WI38 (cell line): Measurements from ENCODE around the gene ELMO1.

Source experiments
- H3K4me3 ChIP-seq: 2 replicates; pipeline ENCODE4 v1.5.1; 2011; ENCODE audit warnings: low read depth, mild to moderate bottlenecking, control low read depth, low read length
- TF ChIP-seq, protein P1 (sequence below): IDR thresholded peaks from 2 replicates; pipeline ENCODE4 v1.5.1; 2012; ENCODE audit warnings: low read depth, mild to moderate bottlenecking, control low read depth, low read length

The ELMO1 gene

DNA sequence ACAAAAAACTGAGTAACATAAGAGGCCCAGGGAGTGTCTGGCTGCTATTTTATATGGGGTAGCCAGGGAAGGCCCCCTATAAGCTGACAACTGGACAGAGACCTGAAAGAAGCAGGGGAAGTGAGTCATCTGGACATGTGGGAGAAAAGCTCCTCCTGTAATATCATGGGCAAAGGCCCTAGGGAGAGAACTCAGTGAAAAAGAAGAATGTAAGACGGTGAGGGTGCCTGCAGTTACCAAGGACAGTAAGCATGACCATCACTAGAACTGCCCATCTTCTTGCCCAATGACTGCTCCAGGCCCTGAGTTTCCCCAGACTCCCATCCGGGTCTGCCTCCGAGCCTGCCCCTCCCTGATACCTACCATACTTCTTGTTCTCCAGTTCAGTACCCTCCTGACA is 2.3 kb downstream of the ELMO1 start:
- H3K4me3 ChIP-seq: no peak overlapping the region
- TF ChIP-seq, protein P1, sequence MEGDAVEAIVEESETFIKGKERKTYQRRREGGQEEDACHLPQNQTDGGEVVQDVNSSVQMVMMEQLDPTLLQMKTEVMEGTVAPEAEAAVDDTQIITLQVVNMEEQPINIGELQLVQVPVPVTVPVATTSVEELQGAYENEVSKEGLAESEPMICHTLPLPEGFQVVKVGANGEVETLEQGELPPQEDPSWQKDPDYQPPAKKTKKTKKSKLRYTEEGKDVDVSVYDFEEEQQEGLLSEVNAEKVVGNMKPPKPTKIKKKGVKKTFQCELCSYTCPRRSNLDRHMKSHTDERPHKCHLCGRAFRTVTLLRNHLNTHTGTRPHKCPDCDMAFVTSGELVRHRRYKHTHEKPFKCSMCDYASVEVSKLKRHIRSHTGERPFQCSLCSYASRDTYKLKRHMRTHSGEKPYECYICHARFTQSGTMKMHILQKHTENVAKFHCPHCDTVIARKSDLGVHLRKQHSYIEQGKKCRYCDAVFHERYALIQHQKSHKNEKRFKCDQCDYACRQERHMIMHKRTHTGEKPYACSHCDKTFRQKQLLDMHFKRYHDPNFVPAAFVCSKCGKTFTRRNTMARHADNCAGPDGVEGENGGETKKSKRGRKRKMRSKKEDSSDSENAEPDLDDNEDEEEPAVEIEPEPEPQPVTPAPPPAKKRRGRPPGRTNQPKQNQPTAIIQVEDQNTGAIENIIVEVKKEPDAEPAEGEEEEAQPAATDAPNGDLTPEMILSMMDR: no peak

DNA sequence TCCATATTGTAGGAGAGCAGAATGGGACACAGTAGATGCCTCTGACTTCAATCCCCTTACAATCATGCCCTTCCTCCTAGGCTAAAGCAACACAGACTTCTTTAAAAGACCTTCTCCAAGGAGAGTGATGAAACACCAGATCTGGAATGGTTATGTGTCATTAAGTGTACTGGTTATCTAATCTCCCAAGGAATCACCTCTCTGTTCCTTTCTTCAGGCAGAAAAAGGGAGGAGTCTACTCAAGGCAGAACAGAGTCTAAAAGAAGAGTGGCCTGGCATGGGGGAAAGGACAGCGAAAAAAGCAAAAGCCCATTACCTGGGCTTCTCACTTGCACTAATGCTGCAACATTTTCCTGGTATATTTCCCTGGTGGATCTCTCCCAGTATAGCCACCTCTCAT is 2.9 kb downstream of the ELMO1 start:
- H3K4me3 ChIP-seq: no peak overlapping the region
- TF ChIP-seq, protein P1: no peak

DNA sequence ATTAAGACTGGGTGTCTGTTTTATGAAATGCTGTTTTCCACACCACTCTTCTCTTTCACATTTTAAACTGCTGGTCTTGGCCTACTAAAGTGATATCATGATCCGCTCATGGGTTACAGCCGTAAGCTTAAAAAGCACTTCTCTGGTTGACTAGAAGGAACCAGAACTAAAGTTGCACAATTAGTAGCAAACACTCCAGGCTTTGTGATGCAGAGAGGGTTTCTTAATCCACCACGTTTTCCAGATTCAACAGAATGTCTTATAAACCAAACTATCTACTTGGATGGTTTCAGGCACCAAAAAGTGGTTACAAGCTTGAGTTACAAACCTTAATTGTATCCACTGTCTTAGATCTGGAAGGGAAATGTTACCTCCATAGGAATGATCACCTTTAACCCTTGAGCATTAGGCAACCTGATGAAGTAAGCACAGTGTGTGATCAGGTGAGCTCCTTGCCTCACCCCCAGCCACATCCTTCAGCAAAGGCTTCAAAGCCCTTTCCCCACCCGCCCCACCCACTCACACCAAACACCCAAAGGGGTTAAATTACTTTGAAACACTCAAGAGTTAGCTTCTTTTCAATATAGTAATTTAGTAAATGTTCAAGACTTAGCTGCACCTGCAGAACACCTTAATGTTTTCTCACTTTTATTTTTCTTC is 3.5 kb downstream of the ELMO1 start:
- TF ChIP-seq, protein P1: no peak
- H3K4me3 ChIP-seq: no peak overlapping the region

DNA sequence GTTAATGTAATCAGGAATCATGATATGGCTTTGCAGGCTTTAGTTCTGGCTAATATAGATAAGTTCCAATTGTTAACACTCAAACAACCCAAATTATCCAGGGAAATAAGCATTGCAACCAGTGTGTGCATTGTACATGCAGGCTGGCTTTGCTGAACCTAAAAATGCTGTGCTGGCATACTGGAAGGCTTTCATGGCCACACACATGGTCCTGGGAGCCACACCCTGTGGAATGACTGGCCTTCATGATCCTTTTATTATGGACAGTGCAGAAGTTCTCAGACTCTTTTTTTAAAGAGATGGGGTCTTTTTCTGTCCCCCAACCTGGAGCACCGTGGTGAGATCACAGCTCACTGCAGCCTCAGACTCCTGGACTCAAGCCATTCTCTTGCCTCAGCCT is 5.0 kb downstream of the ELMO1 start:
- TF ChIP-seq, protein P1: no peak
- H3K4me3 ChIP-seq: no peak overlapping the region

DNA sequence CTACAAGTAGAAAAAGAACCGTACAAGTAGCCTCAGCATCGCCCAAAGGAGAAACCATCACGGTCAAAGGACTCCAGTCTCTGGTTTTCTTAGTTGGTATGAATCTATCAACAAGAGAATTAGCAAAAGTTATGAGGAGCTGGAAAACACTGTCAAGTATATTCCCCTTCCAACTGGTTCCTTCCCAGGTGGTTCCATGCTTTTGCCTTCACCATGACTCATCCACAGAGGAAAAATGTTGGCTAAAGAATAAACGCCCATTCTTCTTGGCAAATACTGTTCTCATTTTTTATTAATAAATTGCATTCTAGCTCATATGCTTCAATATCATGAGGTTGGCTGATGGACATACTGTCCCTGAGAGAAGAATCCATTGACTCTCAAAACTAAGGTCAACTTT is 6.4 kb downstream of the ELMO1 start:
- TF ChIP-seq, protein P1: no peak
- no peak overlapping the region for H3K4me3 ChIP-seq

DNA sequence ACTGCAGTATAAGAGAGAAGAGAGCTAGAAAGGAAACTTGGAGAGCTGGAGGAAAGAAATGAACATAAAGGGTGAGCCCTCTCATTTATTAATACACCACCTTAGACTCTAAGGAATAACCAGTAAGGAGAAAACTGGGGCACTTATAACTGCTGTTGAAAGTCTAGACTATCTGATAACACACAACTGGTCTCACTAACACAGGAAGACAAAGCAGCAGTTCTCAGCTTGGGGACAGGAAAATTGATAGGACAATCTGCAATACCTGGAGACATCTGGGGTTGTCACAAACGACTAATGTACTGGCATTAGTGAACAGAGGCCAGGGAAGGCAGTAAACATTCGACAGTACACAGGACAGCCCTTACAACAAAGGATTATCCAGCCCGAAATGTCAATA is 6.8 kb downstream of the ELMO1 start:
- TF ChIP-seq, protein P1: no peak
- no peak overlapping the region for H3K4me3 ChIP-seq

DNA sequence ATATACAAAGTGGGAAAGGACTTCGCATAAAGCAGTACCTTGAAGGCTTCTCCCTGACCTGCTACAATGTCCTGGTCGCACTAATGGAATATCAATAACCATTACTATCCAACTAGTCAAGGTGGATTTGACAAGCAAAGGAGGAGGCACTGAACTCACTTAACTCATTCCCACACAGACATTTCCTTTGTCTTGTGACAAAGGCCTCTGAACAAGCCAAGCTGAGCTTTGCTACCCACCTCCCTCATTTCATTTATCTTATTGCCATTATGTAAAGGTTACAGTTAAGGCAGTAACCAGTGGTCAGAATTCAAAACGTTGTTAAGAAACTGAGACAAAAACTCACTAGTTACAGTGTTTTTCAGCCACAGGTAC is 7.3 kb downstream of the ELMO1 start:
- TF ChIP-seq, protein P1: no peak
- no peak overlapping the region for H3K4me3 ChIP-seq
